ENCODE measurements around the gene FTSJ1. TPM values are rescaled to one million over a fixed set of nuclear protein-coding genes. Genes with fewer than 3 reads are reported as not detected.

The FTSJ1 gene
- total and polyA plus RNA-seq, 4 donors = 13.3 to 21.8 (median 17.0) TPM

GRCh38 chrX:48490661-48491060 is 14.7 kb downstream of the FTSJ1 start:
- Histone ChIP-seq H3K27me3 (ENCODE audit: control insufficient read depth in 4 of 4, insufficient read depth in 4 of 4, low read length in 3 of 4) (peaks cover 0 to 2% (median 0%) of the 10 kb centered on the region in 4 donors), H3K4me3 (ENCODE audit: low read depth in 1 of 3, low read length in 3 of 3) (no peak overlapping the region), H3K4me1 (ENCODE audit: control insufficient read depth in 4 of 4, insufficient read depth in 4 of 4, low read length in 3 of 4) (no peaks in the 10 kb centered on the region), H3K9me3 (ENCODE audit: control insufficient read depth in 4 of 4, low read length in 3 of 4) (no peaks in the 10 kb centered on the region), H3K9ac (ENCODE audit: low read depth in 1 of 2, low read length in 2 of 2) (no peak overlapping the region), H3K36me3 (ENCODE audit: control insufficient read depth in 4 of 4, insufficient read depth in 3 of 4, low read depth in 1 of 4, low read length in 3 of 4) (peaks cover 0 to 2% (median 0%) of the 10 kb centered on the region in 4 donors), H3K27ac (ENCODE audit: low read depth in 1 of 2, low read length in 2 of 2) (no peak overlapping the region)
- TF ChIP-seq HNF4A (conservative IDR thresholded peaks at IDR 0.05) = no peak
- TF ChIP-seq RXRA (IDR thresholded peaks at IDR 0.05) = no peak
- no peak for TF ChIP-seq RAD21 (IDR thresholded peaks at IDR 0.05)
- 91% methylated on average over 8 of the region's 8 CpGs for WGBS
- no peak for DNase-seq (ENCODE audit: low spot score)

GRCh38 chrX:48491809-48492208 is 15.8 kb downstream of the FTSJ1 start:
- H3K9ac ChIP-seq (ENCODE audit: low read depth in 1 of 2, low read length in 2 of 2) = no peak overlapping the region
- 93% methylated on average over 9 of the region's 9 CpGs for WGBS
- DNase-seq (ENCODE audit: low spot score) = no peak
- no peak overlapping the region for H3K27ac ChIP-seq (ENCODE audit: low read depth in 1 of 2, low read length in 2 of 2)
- TF ChIP-seq MAX (IDR thresholded peaks at IDR 0.05) (no peak), FOXA2 (IDR thresholded peaks at IDR 0.05) (no peak), ZBTB33 (IDR thresholded peaks at IDR 0.05) (no peak)
- H3K9me3 ChIP-seq (ENCODE audit: control insufficient read depth in 4 of 4, low read length in 3 of 4) = no peaks in the 10 kb centered on the region
- no peak overlapping the region for H3K4me3 ChIP-seq (ENCODE audit: low read depth in 1 of 3, low read length in 3 of 3)
- no peaks in the 10 kb centered on the region for H3K4me1 ChIP-seq (ENCODE audit: control insufficient read depth in 4 of 4, insufficient read depth in 4 of 4, low read length in 3 of 4)
- H3K36me3 ChIP-seq (ENCODE audit: control insufficient read depth in 4 of 4, insufficient read depth in 3 of 4, low read depth in 1 of 4, low read length in 3 of 4) = no peaks in the 10 kb centered on the region
- H3K27me3 ChIP-seq (ENCODE audit: control insufficient read depth in 4 of 4, insufficient read depth in 4 of 4, low read length in 3 of 4) = peaks cover 0 to 2% (median 0%) of the 10 kb centered on the region in 4 donors

- no peak overlapping the region for H3K9ac ChIP-seq (ENCODE audit: low read depth in 1 of 2, low read length in 2 of 2)
- H3K9me3 ChIP-seq (ENCODE audit: control insufficient read depth in 4 of 4, low read length in 3 of 4) = no peaks in the 10 kb centered on the region
- H3K27ac ChIP-seq (ENCODE audit: low read depth in 1 of 2, low read length in 2 of 2) = no peak overlapping the region
- DNase-seq (ENCODE audit: low spot score) = no peak
- WGBS = 86% methylated on average over 7 of the region's 7 CpGs
- H3K36me3 ChIP-seq (ENCODE audit: control insufficient read depth in 4 of 4, insufficient read depth in 3 of 4, low read depth in 1 of 4, low read length in 3 of 4) = no peaks in the 10 kb centered on the region
- H3K27me3 ChIP-seq (ENCODE audit: control insufficient read depth in 4 of 4, insufficient read depth in 4 of 4, low read length in 3 of 4) = peaks cover 0 to 2% (median 0%) of the 10 kb centered on the region in 4 donors
- no peak for TF ChIP-seq HNF4A (conservative IDR thresholded peaks at IDR 0.05)
- TF ChIP-seq RXRA (IDR thresholded peaks at IDR 0.05) = no peak
- no peak for TF ChIP-seq EGR1 (IDR thresholded peaks at IDR 0.05; ENCODE audit: low read depth in 2 of 2)
- TF ChIP-seq GABPA (IDR thresholded peaks at IDR 0.05 in 1 of 2, conservative IDR thresholded peaks at IDR 0.05 in 1 of 2) = no peak
- no peak for TF ChIP-seq JUND (IDR thresholded peaks at IDR 0.05)
- no peak for TF ChIP-seq HNF4G (IDR thresholded peaks at IDR 0.05)
- H3K4me1 ChIP-seq (ENCODE audit: control insufficient read depth in 4 of 4, insufficient read depth in 4 of 4, low read length in 3 of 4) = no peaks in the 10 kb centered on the region
- H3K4me3 ChIP-seq (ENCODE audit: low read depth in 1 of 3, low read length in 3 of 3) = no peak overlapping the region
Observed at GRCh38 chrX:48492293-48492910, 16.4 kb downstream of the FTSJ1 start.

GRCh38 chrX:48493890-48494364 is 17.9 kb downstream of the FTSJ1 start:
- no peaks in the 10 kb centered on the region for H3K9me3 ChIP-seq (ENCODE audit: control insufficient read depth in 4 of 4, low read length in 3 of 4)
- no peak overlapping the region for H3K27ac ChIP-seq (ENCODE audit: low read depth in 1 of 2, low read length in 2 of 2)
- no peak overlapping the region for H3K9ac ChIP-seq (ENCODE audit: low read depth in 1 of 2, low read length in 2 of 2)
- no peaks in the 10 kb centered on the region for H3K36me3 ChIP-seq (ENCODE audit: control insufficient read depth in 4 of 4, insufficient read depth in 3 of 4, low read depth in 1 of 4, low read length in 3 of 4)
- no peaks in the 10 kb centered on the region for H3K4me1 ChIP-seq (ENCODE audit: control insufficient read depth in 4 of 4, insufficient read depth in 4 of 4, low read length in 3 of 4)
- DNase-seq (ENCODE audit: low spot score) = peak; percentile 34
- 40% methylated on average over 10 of the region's 10 CpGs for WGBS
- H3K27me3 ChIP-seq (ENCODE audit: control insufficient read depth in 4 of 4, insufficient read depth in 4 of 4, low read length in 3 of 4) = no peaks in the 10 kb centered on the region
- H3K4me3 ChIP-seq (ENCODE audit: low read depth in 1 of 3, low read length in 3 of 3) = no peak overlapping the region
- TF ChIP-seq HNF4A (conservative IDR thresholded peaks at IDR 0.05) (no peak), RAD21 (IDR thresholded peaks at IDR 0.05) (peak; percentile 49 to 67)

All from liver (tissue), 9 donors.